HL-60 (cell line): ENCODE measurements around the gene MTMR12.

Experiments
- DNase-seq, 2 experiments: peaks; one replicate each; pipeline ENCODE4 v3.0.0-alpha.2; 2010 to 2020; ENCODE audit warnings: low read depth in 1 of 2, low spot score in 1 of 2
- H3K27ac ChIP-seq: fragments of 250-450 bp; sonication (Bioruptor Pico); replicated peaks from 2 replicates; pipeline ENCODE4 v1.5.1; 2020; ENCODE audit warnings: mild to moderate bottlenecking, moderate library complexity
- H3K27me3 ChIP-seq: fragments of 250-450 bp; sonication (Bioruptor Pico); 2 replicates; pipeline ENCODE4 v1.5.1; 2021; ENCODE audit warnings: mild to moderate bottlenecking, moderate library complexity; ENCODE audit not compliant: insufficient read depth, poor library complexity, severe bottlenecking
- H3K4me3 ChIP-seq: replicated peaks from 2 replicates; pipeline ENCODE4 v1.5.1; 2011; ENCODE audit warnings: mild to moderate bottlenecking, control low read depth, low read length; ENCODE audit not compliant: insufficient read depth
- CTCF ChIP-seq: IDR thresholded peaks from one replicate; pipeline ENCODE4 v1.5.1; 2011; ENCODE audit warnings: low read length, control low read depth, inconsistent platforms; ENCODE audit not compliant: insufficient read depth
- GABPA ChIP-seq: IDR thresholded peaks from 2 replicates; pipeline ENCODE4 v1.6.1; 2012; ENCODE audit warnings: low read depth
- POLR2AphosphoS5 ChIP-seq: IDR thresholded peaks from 2 replicates; pipeline ENCODE4 v1.6.1; 2012; ENCODE audit warnings: low read depth
- REST ChIP-seq: IDR thresholded peaks from 2 replicates; pipeline ENCODE4 v1.6.1; 2012; ENCODE audit warnings: low read depth; ENCODE audit not compliant: insufficient replicate concordance
- SPI1 ChIP-seq: IDR thresholded peaks from 2 replicates; pipeline ENCODE4 v1.6.1; 2012; ENCODE audit warnings: low read depth, mild to moderate bottlenecking, borderline replicate concordance

The MTMR12 gene

DNA sequence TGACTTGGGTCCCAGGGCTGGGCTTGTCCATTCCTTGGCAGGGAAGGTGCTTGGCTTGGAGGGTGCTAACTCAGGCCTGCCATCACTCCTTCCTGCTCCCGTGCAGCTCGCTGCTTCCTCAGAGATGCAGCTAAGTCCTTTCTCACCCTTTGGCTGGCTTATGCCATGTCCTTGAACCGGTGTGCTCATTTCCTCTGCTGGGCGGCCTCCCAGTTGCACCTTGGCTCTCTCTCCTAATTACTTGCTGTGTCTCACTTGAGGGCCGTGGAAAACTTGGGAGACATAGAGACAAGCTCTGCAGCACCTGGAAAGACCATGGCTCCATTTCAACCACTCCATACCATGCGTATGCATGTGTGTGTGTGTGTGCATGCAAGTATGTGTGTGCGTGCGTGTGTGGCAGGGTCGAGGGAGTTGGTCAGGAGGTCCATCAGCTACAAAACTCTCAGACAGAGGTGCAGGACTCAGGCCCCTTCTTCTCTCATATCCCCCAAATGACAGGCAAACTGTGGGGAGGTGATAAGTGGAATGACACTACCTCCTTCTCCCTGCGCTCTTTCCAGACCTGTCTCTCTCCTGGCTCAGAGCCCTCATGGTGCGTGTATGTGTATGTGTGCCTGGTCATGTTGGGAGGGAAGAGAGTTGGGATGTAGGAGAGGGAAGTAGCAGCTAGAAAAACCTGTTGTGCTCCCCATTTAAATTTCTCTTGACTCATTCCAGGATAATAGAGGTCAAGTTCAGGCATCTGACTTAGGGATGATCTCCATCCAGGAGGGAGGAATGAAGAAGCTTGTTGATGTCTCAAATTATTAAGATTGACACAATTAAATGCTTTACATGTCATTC lies 17.6 kb upstream of the MTMR12 start:
- H3K27ac ChIP-seq, result no peak overlapping the region
- H3K4me3 ChIP-seq, result no peak overlapping the region
- H3K27me3 ChIP-seq, result no peaks in the 10 kb centered on the region
- DNase-seq, result no peak
- TF ChIP-seq GABPA (no peak), CTCF (no peak), REST (no peak), SPI1 (no peak)

DNA sequence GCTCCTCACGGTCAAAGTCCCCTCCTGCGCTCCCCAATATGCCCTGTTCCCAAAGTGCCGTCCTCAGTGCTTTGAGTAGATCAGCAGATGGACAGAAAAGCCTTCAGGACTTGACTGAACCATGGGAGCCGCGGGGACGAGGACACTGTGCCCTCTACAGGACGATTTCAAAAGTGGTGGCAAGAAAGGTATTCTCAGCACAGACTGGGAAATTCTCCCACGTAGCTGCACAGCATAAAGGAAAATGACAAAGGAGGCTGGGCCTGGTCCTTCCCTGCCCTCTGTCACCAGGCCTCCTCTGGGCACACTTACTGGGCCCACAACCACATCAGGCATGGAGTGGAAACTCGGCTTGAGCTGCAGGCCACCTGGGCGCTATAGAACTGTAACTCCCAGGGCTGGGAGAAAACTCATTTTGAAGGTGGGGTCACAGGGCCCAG lies 16.7 kb upstream of the MTMR12 start:
- peak in 1 of 2 experiments; percentile 79 for DNase-seq
- Histone ChIP-seq H3K27me3 (no peaks in the 10 kb centered on the region), H3K27ac (no peak overlapping the region), H3K4me3 (no peak overlapping the region)
- TF ChIP-seq GABPA (no peak), CTCF (peak; percentile 78)

- TF ChIP-seq POLR2AphosphoS5 (no peak), REST (no peak), CTCF (no peak), GABPA (no peak), SPI1 (no peak)
- no peak for DNase-seq
- H3K27me3 ChIP-seq, result no peaks in the 10 kb centered on the region
- no peak overlapping the region for H3K4me3 ChIP-seq
- no peak overlapping the region for H3K27ac ChIP-seq
Observed at GRCh38 chr5:32326216-32326772, 13.6 kb upstream of the MTMR12 start.
